Psoas muscle (tissue), 8 donors: ENCODE measurements around the gene ZNF655. TPM values are rescaled to one million over a fixed set of nuclear protein-coding genes. Genes with fewer than 3 reads are reported as not detected.

Source experiments
- ATAC-seq, 4 donors: fragments of 200-7000 bp; cut with Tn5 transposase; one replicate each; pipeline ENCODE4 v1.9.1; 2020; ENCODE audit warnings: moderate library complexity in 3 of 4, mild to moderate bottlenecking in 2 of 4
- DNase-seq, 2 donors: peaks; one replicate each; pipeline ENCODE4 v3.0.0-alpha.2; 2020
- H3K27ac ChIP-seq: fragments of 200-600 bp; one replicate; pipeline ENCODE4 v1.8.0; 2022
- H3K27me3 ChIP-seq, 3 donors: fragments of 200-600 bp in 1 of 3; one replicate each; pipeline versions ENCODE4 v1.6.1 to v1.8.0; 2013 to 2022; ENCODE audit warnings: low read length in 2 of 3, mild to moderate bottlenecking in 2 of 3, moderate library complexity in 1 of 3; ENCODE audit not compliant: insufficient read depth in 3 of 3
- H3K36me3 ChIP-seq, 2 donors: fragments of 200-600 bp in 1 of 2; one replicate each; pipeline versions ENCODE4 v1.6.1 to v1.8.0; 2013 to 2022; ENCODE audit warnings: low read depth in 1 of 2, mild to moderate bottlenecking in 1 of 2, moderate library complexity in 1 of 2; ENCODE audit not compliant: insufficient read depth in 1 of 2
- H3K4me1 ChIP-seq: fragments of 200-600 bp; one replicate; pipeline ENCODE4 v1.8.0; 2022
- H3K4me3 ChIP-seq: fragments of 200-600 bp; one replicate; pipeline ENCODE4 v1.8.0; 2022; ENCODE audit warnings: mild to moderate bottlenecking
- H3K9me3 ChIP-seq: fragments of 200-600 bp; one replicate; pipeline ENCODE4 v1.8.0; 2022
- WGBS, 3 donors: extraction: QIAGEN DNeasy Blood & Tissue Kit; methylation state at CpG; one replicate each; pipeline versions ENCODE4 v1.1.6 to v1.1.7; 2013; 5-methylcytosine and 5-hydroxymethylcytosine counted together
- intact Hi-C, 2 donors: fragments of 100-400 bp; cut with DNase I; formaldehyde crosslinking; loops; one replicate each; pipeline versions ENCODE4 v1.11.0 to v1.14.2; 2022
- polyA plus RNA-seq, 3 donors: library from polyadenylated mRNA; stranded (reverse); fragments of 200-250 nt; gene quantifications; one replicate each; pipeline ENCODE4 v1.2.3, GENCODE V29; 2013
- total RNA-seq, 4 donors: library from RNA; stranded (reverse); fragmentation: NEBNext Ultra II Directional in 2 of 4; extraction: Animal tissue kit (Norgen Biotek cat#: 25700) in 2 of 4; gene quantifications; one replicate each; pipeline versions ENCODE4 v1.2.1 to v1.2.4, GENCODE V29; 2021 to 2023
- TF ChIP-seq, protein P1 (sequence below): fragments of 200-600 bp; IDR thresholded peaks from one replicate; pipeline ENCODE4 v1.8.0; 2022; ENCODE audit warnings: antibody characterized with exemption
- donor health status: healthy with polysubstance abuse.
- donor health status: DM: no; HTN: no; CAD: no; lungs with moderate emphysema.
- donor health status: Bipolar disorder and iron deficiency.
- donor health status: healthy.
- donor health status: DM: yes; HTN: yes; CAD: no.
- donor health status: DM: no; HTN: no; CAD: no.
- donor health status: DM: no; HTN: no; CAD: no.
- donor health status: DM: yes; HTN: yes; CAD: no.

ZNF655 gene
- total and polyA plus RNA-seq, 7 donors: 27.3 to 63.7 (median 38.2) TPM

DNA sequence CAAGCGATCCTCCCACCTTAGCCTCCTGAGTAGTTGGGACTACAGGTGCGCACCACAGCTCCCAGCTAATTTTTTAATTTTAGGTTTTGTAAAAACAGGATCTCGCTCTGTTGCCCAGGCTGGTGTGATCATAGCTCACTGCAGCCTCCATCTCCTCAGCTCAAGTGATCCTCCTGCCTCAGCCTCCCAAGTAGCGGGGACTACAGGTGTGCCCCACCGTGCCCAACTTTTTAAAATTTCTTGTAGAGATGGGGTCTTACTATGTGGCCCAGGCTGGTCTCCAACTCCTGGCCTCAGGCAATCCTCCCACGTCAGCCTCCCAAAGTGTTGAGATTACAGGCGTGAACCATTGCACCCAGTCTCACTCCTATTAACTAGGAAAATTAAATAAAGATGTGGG, 47.1 kb downstream of the ZNF655 start:
- Histone ChIP-seq H3K27ac (no peak overlapping the region), H3K4me3 (no peak overlapping the region), H3K36me3 (no peaks in the 10 kb centered on the region), H3K4me1 (no peaks in the 10 kb centered on the region), H3K27me3 (no peaks in the 10 kb centered on the region), H3K9me3 (no peaks in the 10 kb centered on the region)
- no peak for DNase-seq
- WGBS, 3 donors: 90 to 94% (median 92%) methylated on average over 7 of the region's 7 CpGs
- TF ChIP-seq, protein P1, sequence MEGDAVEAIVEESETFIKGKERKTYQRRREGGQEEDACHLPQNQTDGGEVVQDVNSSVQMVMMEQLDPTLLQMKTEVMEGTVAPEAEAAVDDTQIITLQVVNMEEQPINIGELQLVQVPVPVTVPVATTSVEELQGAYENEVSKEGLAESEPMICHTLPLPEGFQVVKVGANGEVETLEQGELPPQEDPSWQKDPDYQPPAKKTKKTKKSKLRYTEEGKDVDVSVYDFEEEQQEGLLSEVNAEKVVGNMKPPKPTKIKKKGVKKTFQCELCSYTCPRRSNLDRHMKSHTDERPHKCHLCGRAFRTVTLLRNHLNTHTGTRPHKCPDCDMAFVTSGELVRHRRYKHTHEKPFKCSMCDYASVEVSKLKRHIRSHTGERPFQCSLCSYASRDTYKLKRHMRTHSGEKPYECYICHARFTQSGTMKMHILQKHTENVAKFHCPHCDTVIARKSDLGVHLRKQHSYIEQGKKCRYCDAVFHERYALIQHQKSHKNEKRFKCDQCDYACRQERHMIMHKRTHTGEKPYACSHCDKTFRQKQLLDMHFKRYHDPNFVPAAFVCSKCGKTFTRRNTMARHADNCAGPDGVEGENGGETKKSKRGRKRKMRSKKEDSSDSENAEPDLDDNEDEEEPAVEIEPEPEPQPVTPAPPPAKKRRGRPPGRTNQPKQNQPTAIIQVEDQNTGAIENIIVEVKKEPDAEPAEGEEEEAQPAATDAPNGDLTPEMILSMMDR: no peak
- ATAC-seq: no peak
- intact Hi-C loops: no loop called here

DNA sequence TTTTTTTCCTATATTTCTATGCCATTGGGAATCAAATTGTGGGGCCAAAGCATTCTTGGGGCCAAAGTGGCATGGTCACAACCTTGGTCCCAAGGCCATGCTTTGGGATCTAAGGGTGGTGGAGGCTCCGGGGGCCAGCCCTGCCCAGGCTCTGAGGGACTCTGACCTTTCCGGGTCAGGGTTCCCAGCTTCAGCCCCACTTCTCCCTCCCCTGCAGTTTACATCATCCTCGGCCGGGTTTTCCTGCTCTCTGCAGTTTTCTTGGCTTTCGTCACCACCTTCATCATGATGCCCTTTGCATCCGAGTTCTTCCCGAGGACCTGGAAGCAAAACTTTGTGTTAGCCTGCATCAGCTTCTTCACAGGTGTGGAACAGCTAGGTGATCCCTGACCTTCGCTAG, 48.1 kb downstream of the ZNF655 start:
- TF ChIP-seq, protein P1: no peak
- WGBS, 3 donors: 60 to 66% (median 64%) methylated on average over 8 of the region's 8 CpGs
- ATAC-seq (no peak), DNase-seq (no peak)
- intact Hi-C loops: no loop called here
- H3K36me3 ChIP-seq: no peaks in the 10 kb centered on the region
- no peaks in the 10 kb centered on the region for H3K4me1 ChIP-seq
- no peak overlapping the region for H3K27ac ChIP-seq
- H3K4me3 ChIP-seq: no peak overlapping the region
- no peaks in the 10 kb centered on the region for H3K27me3 ChIP-seq
- H3K9me3 ChIP-seq: no peaks in the 10 kb centered on the region

DNA sequence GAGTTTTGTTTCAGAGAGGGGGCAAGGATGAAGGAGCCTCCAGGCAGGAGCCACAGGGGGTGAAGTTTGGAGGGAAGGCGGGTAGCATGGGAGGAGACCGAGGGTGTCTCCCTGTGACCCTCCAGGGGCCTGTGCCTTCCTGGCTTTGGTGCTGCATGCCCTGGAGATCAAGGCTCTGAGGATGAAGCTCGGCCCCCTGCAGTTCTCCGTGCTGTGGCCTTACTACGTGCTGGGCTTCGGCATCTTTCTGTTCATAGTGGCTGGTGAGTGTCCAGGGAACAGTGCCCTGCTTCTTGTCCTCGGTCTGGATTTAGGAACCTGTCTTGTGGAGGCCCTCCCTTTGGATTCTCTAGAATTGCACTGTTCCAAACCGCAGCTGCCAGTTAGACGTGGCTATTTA, 49.1 kb downstream of the ZNF655 start:
- no peak for ATAC-seq
- H3K27ac ChIP-seq: no peak overlapping the region
- 73 to 76% (median 75%) methylated on average over 9 of the region's 9 CpGs for WGBS, 3 donors

GRCh38 chr7:99614495-99614894, 56.1 kb downstream of the ZNF655 start:
- DNase-seq: no peak
- no peak overlapping the region for H3K4me3 ChIP-seq
- WGBS, 3 donors: 73 to 81% (median 81%) methylated on average over 3 of the region's 3 CpGs
- H3K36me3 ChIP-seq: peaks cover 0 to 15% of the 10 kb centered on the region in 2 donors
- TF ChIP-seq, protein P1: no peak
- H3K9me3 ChIP-seq: no peaks in the 10 kb centered on the region
- H3K4me1 ChIP-seq: peaks cover 10% of the 10 kb centered on the region
- ATAC-seq: no peak
- intact Hi-C loops: no loop called here
- no peaks in the 10 kb centered on the region for H3K27me3 ChIP-seq
- no peak overlapping the region for H3K27ac ChIP-seq

More for the DNA sequence above, 49.1 kb downstream of the ZNF655 start:
- TF ChIP-seq, protein P1: no peak
- H3K4me3 ChIP-seq: no peak overlapping the region
- H3K27me3 ChIP-seq: no peaks in the 10 kb centered on the region
- H3K4me1 ChIP-seq: no peaks in the 10 kb centered on the region
- no peaks in the 10 kb centered on the region for H3K9me3 ChIP-seq
- DNase-seq: no peak
- H3K36me3 ChIP-seq: no peaks in the 10 kb centered on the region
- intact Hi-C loops: no loop called here

DNA sequence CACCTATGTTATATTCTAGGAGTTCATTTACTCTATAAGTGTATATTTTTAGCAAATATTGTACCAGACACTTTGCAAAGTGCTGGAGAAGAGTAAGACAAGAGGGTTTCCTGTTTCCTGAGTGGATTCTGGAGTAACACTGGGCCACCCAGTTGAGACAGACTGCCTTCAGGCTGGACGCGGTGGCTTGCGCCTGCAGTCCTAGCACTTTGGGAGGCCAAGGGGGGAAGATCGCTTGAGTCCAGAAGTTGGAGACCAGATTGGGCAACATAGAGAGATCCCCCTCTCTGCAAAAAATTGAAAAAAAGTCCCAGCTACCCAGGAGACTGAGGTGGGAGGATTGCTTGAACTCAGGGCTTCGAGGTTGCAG, 57.5 kb downstream of the ZNF655 start:
- intact Hi-C loops: loop anchor here (2.0 to 5.0 kb wide), 2 partner anchors 65 to 114 kb away; partner anchors contain the start of genes ZKSCAN5 (in 1 of the 2) and ZNF394 (in 1 of the 2)
- H3K9me3 ChIP-seq: no peaks in the 10 kb centered on the region
- H3K36me3 ChIP-seq: peaks cover 0 to 30% of the 10 kb centered on the region in 2 donors
- DNase-seq: no peak
- WGBS, 3 donors: 90 to 91% (median 90%) methylated on average over 5 of the region's 5 CpGs
- TF ChIP-seq, protein P1: no peak
- ATAC-seq: no peak
- no peaks in the 10 kb centered on the region for H3K27me3 ChIP-seq
- H3K4me1 ChIP-seq: peaks cover 10% of the 10 kb centered on the region
- peak overlapping the region; percentile 97 for H3K4me3 ChIP-seq
- peak overlapping the region; percentile 87 for H3K27ac ChIP-seq
